ENCODE data around the gene SEC16A.

Gene SEC16A

DNA sequence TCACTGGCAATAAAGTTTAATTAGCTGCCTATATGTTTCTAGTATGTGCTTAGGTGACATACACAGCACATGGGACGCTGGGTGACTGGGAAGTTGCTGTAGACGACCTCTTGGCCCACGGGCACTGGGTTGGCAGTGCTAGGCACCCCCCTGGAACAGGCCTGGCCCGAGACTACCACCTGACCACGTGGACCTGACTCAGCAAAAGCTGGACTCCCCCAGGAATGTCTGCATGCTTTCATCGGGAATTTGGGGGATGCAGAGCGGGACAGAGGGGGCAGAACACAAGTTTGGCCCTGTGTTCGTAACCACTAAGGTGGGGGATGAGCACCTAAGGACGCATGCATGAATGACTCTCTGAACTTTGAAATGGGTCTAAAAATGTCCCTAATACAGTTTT is 26.6 kb downstream of the SEC16A start:
- peaks cover 4% of the 10 kb centered on the region for H3K4me1 ChIP-seq (ENCODE audit: insufficient read depth, insufficient read length)
- DNase-seq (ENCODE audit: low read depth, low spot score): no peak
- H3K36me3 ChIP-seq (ENCODE audit: insufficient read depth, insufficient read length, low read length): peaks cover 87% of the 10 kb centered on the region
- H3K4me3 ChIP-seq (ENCODE audit: insufficient read length, low read depth): no peak overlapping the region
- no peaks in the 10 kb centered on the region for H3K27me3 ChIP-seq (ENCODE audit: insufficient read depth, insufficient read length)
- TF ChIP-seq YY1 (IDR thresholded peaks at IDR 0.05; ENCODE audit: insufficient read depth, insufficient read length) (no peak), ZNF274 (IDR thresholded peaks at IDR 0.05; ENCODE audit: low read depth, low read length) (no peak), SUZ12 (IDR thresholded peaks at IDR 0.05; ENCODE audit: extremely low read depth, insufficient read depth, insufficient read length) (no peak)
- no peaks in the 10 kb centered on the region for H3K9me3 ChIP-seq (ENCODE audit: insufficient read depth, low read length)
- no peak overlapping the region for H3K9ac ChIP-seq (ENCODE audit: insufficient read length, low read depth)

DNA sequence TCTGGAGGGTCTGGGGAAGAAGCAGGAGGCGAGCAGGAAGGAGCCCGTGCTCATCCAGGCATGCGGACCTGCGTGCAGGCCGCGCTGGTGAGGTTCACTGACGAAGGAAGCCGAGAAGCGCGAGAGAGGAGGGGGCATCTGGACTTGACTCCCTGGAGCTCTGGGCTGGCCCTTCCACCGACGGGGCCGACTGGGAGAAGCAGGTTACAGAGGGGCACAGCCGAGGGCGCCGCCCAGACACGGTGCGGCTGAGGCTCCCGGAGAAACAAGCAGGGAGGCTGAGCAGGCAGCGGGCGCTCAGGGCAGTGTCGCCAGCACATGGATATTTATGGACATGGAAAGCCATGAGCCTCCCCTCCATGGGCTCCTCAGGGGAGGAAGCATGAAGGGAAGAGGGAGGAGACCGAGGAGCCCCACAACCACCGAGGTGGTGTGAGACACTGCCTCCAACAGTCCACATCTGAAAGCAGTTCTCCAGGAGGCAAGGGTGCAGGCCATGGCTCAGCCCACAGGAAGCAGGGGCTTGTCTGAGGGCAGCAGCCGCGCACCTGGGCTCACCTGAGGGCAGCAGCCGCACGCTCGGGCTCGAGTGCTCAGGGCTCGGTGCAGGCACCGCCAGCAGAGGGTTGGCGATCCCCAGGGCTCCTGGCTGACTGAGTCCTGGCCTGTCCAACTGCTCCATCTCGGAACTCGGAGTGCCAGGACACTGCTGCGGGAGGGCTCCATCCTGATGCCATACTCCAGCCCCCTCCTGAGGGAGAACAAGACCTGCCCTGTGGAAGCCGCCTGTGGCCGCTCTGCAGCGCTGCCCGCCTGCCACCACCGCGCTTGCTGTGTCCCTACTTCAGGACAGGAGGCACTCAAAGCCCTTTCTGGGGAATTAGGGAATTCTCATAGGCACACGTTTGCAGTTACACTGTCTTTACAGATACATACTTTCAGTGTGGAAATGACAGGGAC is 27.5 kb downstream of the SEC16A start:
- H3K36me3 ChIP-seq (ENCODE audit: insufficient read depth, insufficient read length, low read length): peaks cover 88% of the 10 kb centered on the region
- no peak for TF ChIP-seq SUZ12 (IDR thresholded peaks at IDR 0.05; ENCODE audit: extremely low read depth, insufficient read depth, insufficient read length)
- TF ChIP-seq YY1 (IDR thresholded peaks at IDR 0.05; ENCODE audit: insufficient read depth, insufficient read length): no peak
- no peak for TF ChIP-seq ZNF274 (IDR thresholded peaks at IDR 0.05; ENCODE audit: low read depth, low read length)
- H3K9me3 ChIP-seq (ENCODE audit: insufficient read depth, low read length): no peaks in the 10 kb centered on the region
- peak overlapping the region; percentile 21 for H3K9ac ChIP-seq (ENCODE audit: insufficient read length, low read depth)
- H3K4me1 ChIP-seq (ENCODE audit: insufficient read depth, insufficient read length): peaks cover 4% of the 10 kb centered on the region
- no peak for DNase-seq (ENCODE audit: low read depth, low spot score)
- no peak overlapping the region for H3K4me3 ChIP-seq (ENCODE audit: insufficient read length, low read depth)
- no peaks in the 10 kb centered on the region for H3K27me3 ChIP-seq (ENCODE audit: insufficient read depth, insufficient read length)

GRCh38 chr9:136454026-136454796 is 28.6 kb downstream of the SEC16A start:
- TF ChIP-seq SUZ12 (IDR thresholded peaks at IDR 0.05; ENCODE audit: extremely low read depth, insufficient read depth, insufficient read length) (no peak), YY1 (IDR thresholded peaks at IDR 0.05; ENCODE audit: insufficient read depth, insufficient read length) (no peak), ZNF274 (IDR thresholded peaks at IDR 0.05; ENCODE audit: low read depth, low read length) (no peak)
- Histone ChIP-seq H3K4me1 (ENCODE audit: insufficient read depth, insufficient read length) (peaks cover 4% of the 10 kb centered on the region), H3K9ac (ENCODE audit: insufficient read length, low read depth) (no peak overlapping the region), H3K9me3 (ENCODE audit: insufficient read depth, low read length) (no peaks in the 10 kb centered on the region), H3K36me3 (ENCODE audit: insufficient read depth, insufficient read length, low read length) (peaks cover 89% of the 10 kb centered on the region), H3K27me3 (ENCODE audit: insufficient read depth, insufficient read length) (no peaks in the 10 kb centered on the region), H3K4me3 (ENCODE audit: insufficient read length, low read depth) (no peak overlapping the region)
- no peak for DNase-seq (ENCODE audit: low read depth, low spot score)

DNA sequence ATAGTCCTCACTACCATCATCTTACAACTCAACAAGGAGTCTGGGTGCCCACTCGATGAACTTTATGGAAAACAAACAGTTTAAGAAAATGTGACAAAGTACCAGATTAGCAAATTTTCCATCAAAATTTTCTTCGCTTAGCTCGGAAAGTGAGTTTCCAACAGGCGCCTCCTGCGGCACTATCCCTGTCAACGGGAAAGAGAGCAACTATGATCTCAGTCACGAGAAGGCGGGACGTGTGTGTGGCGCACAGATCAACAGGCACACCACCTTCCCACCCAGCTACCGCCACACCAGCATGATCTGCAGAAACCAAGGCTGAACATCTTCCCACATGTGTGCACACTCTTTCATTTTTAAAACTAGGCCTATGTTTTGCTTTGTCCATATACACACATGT is 29.5 kb downstream of the SEC16A start:
- Histone ChIP-seq H3K9ac (ENCODE audit: insufficient read length, low read depth) (no peak overlapping the region), H3K4me3 (ENCODE audit: insufficient read length, low read depth) (no peak overlapping the region), H3K36me3 (ENCODE audit: insufficient read depth, insufficient read length, low read length) (peaks cover 90% of the 10 kb centered on the region), H3K27me3 (ENCODE audit: insufficient read depth, insufficient read length) (no peaks in the 10 kb centered on the region), H3K9me3 (ENCODE audit: insufficient read depth, low read length) (no peaks in the 10 kb centered on the region), H3K4me1 (ENCODE audit: insufficient read depth, insufficient read length) (peaks cover 4% of the 10 kb centered on the region)
- TF ChIP-seq ZNF274 (IDR thresholded peaks at IDR 0.05; ENCODE audit: low read depth, low read length) (no peak), SUZ12 (IDR thresholded peaks at IDR 0.05; ENCODE audit: extremely low read depth, insufficient read depth, insufficient read length) (no peak), YY1 (IDR thresholded peaks at IDR 0.05; ENCODE audit: insufficient read depth, insufficient read length) (no peak)
- no peak for DNase-seq (ENCODE audit: low read depth, low spot score)

DNA sequence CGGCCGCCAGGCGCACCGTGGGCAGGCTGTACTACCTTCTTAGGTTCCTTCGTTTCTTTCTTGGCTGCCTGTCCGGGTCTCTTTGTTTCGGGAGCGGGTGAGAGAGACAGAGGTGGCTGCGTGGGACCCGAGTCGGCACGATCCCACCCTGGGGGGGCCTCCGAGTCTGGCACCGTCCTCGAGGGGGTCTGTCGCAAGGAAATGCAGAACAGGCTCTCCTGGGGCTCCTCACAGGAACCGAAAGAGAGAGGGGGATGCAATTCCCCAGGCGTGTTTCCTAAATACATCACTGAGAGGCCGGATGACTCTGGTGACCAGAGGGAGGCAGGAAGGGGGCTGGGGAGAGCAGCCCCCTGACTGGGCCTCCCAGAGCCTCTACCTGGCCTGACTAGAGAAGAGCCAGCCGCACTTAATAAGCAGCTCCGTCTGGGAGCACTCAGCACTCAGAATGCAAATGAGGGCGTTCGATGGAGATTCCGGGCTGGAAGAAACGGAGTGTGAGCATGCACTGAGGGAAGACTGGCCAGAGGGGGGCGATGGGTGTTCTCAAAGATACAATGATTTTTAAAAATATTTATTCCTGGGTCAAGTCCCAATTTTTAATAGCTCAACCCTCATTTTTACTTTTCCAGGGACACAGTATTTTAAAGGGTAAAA is 31.5 kb downstream of the SEC16A start:
- DNase-seq (ENCODE audit: low read depth, low spot score): no peak
- no peaks in the 10 kb centered on the region for H3K27me3 ChIP-seq (ENCODE audit: insufficient read depth, insufficient read length)
- TF ChIP-seq YY1 (IDR thresholded peaks at IDR 0.05; ENCODE audit: insufficient read depth, insufficient read length) (no peak), ZNF274 (IDR thresholded peaks at IDR 0.05; ENCODE audit: low read depth, low read length) (no peak), SUZ12 (IDR thresholded peaks at IDR 0.05; ENCODE audit: extremely low read depth, insufficient read depth, insufficient read length) (no peak)
- peaks cover 91% of the 10 kb centered on the region for H3K36me3 ChIP-seq (ENCODE audit: insufficient read depth, insufficient read length, low read length)
- H3K9ac ChIP-seq (ENCODE audit: insufficient read length, low read depth): no peak overlapping the region
- peaks cover 4% of the 10 kb centered on the region for H3K4me1 ChIP-seq (ENCODE audit: insufficient read depth, insufficient read length)
- H3K9me3 ChIP-seq (ENCODE audit: insufficient read depth, low read length): no peaks in the 10 kb centered on the region
- no peak overlapping the region for H3K4me3 ChIP-seq (ENCODE audit: insufficient read length, low read depth)

DNA sequence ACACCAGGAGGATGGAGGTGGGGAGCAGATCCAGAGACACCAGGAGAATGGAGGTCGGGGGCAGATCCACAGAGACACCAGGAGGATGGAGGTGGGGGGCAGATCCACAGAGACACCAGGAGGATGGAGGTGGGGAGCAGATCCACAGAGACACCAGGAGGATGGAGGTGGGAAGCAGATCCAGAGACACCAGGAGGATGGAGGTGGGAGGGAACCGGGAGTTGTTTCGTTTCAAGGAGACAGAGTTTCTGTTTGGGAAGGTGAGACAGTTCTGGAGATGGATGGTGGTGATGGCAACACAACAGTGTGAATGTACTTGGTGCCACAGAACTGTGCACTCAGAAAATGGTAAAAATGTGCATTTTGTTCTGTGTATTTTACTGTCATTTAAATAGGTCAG is 34.2 kb downstream of the SEC16A start:
- Histone ChIP-seq H3K9me3 (ENCODE audit: insufficient read depth, low read length) (no peaks in the 10 kb centered on the region), H3K36me3 (ENCODE audit: insufficient read depth, insufficient read length, low read length) (peaks cover 90% of the 10 kb centered on the region), H3K4me3 (ENCODE audit: insufficient read length, low read depth) (no peak overlapping the region), H3K27me3 (ENCODE audit: insufficient read depth, insufficient read length) (no peaks in the 10 kb centered on the region), H3K9ac (ENCODE audit: insufficient read length, low read depth) (no peak overlapping the region), H3K4me1 (ENCODE audit: insufficient read depth, insufficient read length) (peaks cover 2% of the 10 kb centered on the region)
- DNase-seq (ENCODE audit: low read depth, low spot score): no peak
- TF ChIP-seq SUZ12 (IDR thresholded peaks at IDR 0.05; ENCODE audit: extremely low read depth, insufficient read depth, insufficient read length) (no peak), ZNF274 (IDR thresholded peaks at IDR 0.05; ENCODE audit: low read depth, low read length) (no peak), YY1 (IDR thresholded peaks at IDR 0.05; ENCODE audit: insufficient read depth, insufficient read length) (no peak)
